Pons (tissue), 1 donor: ENCODE measurements around the gene NTRK3.

Experiments used
- DNase-seq: peaks from one replicate; pipeline ENCODE4 v3.0.0-alpha.2; 2016; ENCODE audit warnings: low spot score

NTRK3 gene

GRCh38 chr15:88029696-88030095 lies 226.8 kb downstream of the NTRK3 start:
- no peak for DNase-seq

GRCh38 chr15:88028024-88028423 lies 228.5 kb downstream of the NTRK3 start:
- DNase-seq: no peak

- DNase-seq: no peak
Observed at GRCh38 chr15:88023914-88024313, 232.6 kb downstream of the NTRK3 start.

GRCh38 chr15:88022716-88023115 lies 233.8 kb downstream of the NTRK3 start:
- no peak for DNase-seq

GRCh38 chr15:88021601-88022000 lies 234.9 kb downstream of the NTRK3 start:
- no peak for DNase-seq

DNA sequence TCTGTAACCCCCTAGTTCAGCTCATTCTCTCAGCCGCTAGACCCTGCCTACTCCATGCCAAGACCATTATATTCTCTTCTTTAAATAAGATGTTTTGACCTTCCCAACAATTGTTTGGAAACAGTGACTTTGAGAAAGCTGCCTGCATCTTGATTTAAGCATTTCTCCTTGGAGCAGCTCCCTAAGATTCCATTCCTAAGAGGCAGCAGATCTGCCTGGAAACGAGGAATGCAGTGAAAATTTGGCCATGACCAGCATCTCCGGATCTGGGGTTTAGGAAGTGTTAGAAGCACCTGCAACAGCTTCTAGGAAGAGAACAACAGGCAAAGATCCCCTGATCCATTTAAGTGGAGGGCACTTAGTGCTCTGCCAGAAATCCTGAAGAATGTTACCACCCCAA lies 235.7 kb downstream of the NTRK3 start:
- DNase-seq: no peak

DNA sequence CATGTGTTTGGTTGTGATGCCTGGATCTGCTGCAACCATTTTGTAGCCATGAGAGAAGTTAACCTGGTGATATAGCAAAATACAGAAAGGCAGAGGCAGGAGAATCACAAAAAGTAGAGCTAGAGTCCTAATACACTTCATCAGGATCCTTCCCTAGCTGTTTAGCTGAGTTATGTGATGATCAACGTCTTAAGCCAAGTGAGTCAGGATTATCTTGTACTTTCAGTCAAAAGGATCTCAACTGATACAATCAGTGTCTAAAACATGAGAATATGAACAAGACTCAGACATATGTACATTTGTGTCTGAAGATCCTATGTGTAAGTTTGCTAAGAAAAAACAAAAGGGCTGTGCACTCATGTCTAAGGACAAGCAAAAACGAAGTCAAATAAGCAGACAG lies 236.9 kb downstream of the NTRK3 start:
- no peak for DNase-seq

DNA sequence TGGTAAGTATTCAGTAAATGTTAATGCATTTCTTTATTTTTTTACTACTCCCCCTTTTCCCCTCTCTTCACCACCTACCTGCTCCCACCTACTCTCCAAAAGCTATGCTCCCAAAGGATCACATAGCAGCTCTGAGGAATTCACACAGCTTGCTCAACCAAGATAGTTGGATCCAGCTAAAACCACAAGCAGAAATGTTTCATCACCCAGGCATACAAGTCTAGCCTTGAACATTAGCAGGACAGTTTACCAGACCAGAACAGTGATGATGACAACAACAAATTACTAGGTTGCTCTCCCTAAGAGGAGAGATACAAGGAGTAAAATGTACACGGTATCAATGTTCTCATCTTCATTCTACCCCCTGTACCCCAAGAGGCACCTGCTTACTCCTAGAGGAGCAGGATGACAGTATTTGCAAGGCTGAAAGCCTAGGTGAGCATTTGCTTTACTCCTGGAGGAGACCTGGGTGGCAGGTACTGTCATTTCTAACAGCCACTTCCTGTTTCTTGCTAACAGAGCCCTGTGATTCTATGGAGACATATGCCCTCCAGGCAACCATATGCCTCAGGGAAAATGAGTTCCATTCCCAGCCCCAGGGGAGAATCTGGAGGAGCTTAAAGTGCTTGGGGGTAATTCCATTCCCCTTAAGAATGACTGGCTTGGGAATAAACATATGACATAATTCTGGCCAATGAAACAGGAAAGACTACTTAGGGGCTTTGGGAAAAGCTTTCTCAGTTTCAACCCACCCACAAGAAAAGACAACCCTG lies 237.5 kb downstream of the NTRK3 start:
- DNase-seq: no peak

GRCh38 chr15:88017753-88018152 lies 238.8 kb downstream of the NTRK3 start:
- no peak for DNase-seq

- no peak for DNase-seq
Observed at GRCh38 chr15:88016406-88016805, 240.1 kb downstream of the NTRK3 start.

DNA sequence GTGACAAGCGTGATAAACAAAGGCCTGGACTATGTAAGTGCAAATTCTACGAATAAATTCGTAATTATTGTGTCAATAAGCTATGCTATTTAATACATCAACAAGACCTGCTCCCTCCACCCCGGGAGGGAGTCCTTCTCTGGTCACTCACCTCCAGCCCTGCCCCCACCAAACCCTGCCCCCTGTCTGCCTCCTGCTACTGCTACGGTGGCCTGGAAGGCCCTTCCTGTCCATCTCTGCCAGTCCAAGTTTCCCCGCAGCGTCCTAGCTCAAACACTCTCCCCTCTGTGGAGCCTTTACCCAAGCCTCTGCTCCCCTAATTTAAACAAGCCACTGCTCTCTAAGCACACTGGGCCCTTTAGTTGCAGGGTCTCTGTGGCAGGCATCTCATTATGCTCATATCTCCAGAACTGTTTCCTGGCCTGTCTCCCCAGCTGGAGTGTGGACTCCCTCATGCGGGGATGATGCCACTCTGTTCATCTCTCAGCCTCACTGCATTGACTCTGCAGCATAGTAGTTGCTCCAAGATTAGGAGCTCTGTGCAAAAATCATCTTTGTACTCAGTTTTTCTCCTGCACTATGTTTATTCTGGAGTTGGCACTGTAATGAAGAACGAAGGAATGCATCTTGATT lies 241.2 kb downstream of the NTRK3 start:
- DNase-seq: peak; percentile 35

- no peak for DNase-seq
Observed at GRCh38 chr15:88014454-88015160, 241.9 kb downstream of the NTRK3 start.

- DNase-seq: no peak
Observed at GRCh38 chr15:88013111-88013510, 243.4 kb downstream of the NTRK3 start.

- DNase-seq: no peak
Observed at GRCh38 chr15:88012688-88013087, 243.9 kb downstream of the NTRK3 start.

- DNase-seq: peak; percentile 27
Observed at GRCh38 chr15:88012233-88012632, 244.3 kb downstream of the NTRK3 start.

DNA sequence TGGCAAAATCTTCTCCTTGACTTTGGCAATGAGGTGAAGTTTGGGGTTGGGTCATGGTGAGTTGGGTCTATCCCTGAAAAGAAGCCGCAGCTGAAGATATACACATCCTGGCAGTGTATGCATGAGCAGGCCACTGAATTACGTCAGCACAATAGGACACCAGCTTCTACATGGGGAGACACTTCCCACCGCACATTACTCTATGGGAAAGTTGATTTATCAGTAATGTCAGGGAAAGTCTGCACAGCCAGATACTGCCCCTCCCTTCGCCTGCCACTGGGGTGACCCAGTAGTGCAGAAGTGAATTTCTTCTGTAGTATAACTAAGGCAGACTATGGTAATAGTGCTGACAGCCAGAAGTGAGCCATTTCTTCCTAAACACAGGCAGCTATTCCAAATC lies 245.0 kb downstream of the NTRK3 start:
- DNase-seq: no peak

DNA sequence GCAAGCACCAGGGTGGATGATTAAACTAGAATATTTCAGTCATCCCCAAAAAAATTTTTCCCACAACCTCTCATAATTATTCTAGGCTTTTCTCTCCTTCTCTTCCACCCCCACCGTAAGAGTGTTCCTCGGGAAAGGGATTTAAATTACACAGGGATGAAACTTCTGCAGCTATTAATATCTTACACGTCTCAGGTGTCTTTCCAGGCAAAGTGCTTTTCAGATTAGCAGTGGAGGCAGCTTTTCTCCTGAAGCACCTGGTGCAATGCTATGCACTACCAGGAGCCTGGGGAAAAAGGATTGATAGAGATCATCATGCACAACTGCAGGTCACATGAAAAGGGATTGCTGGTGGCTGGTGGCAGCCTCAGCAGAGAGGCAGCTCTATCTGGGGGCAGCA lies 250.4 kb downstream of the NTRK3 start:
- DNase-seq: no peak

- no peak for DNase-seq
Observed at GRCh38 chr15:88004399-88004798, 252.1 kb downstream of the NTRK3 start.

DNA sequence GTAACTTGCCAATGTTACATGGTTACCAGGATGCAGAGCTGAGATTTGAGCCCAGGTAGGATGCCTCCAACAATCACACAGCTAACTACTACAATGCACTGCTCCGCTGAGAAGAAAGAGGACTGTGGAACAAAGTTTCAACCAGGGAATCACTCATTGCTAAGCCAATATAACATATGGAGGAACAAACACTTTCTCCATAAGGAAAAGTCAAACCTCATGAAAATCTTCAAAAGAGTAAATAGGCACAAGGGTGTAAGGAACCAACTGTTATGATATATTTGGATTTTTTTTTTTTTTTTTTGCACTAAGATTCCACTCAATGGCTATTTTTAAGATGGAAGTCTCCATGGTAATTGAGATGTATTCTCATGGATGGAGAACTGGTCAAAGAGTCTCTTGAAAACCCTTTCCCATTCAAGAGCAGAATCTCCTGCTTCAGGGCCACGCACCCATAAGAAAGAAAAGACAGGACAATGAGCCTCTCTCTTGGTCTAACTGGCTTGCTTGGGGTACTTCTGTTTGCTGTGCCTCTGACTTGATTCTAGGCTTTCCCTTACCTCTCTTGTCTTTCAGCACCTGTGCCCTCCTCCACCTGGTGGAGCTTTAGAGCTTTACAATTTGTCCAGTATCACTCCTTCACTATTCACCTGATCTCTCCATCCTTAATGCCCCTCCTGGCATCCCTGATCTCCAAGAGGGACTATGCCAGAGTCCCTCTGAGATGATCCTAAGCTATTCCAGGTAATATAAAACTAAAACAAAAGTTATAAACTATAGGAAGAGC lies 252.8 kb downstream of the NTRK3 start:
- no peak for DNase-seq

GRCh38 chr15:88002706-88003105 lies 253.8 kb downstream of the NTRK3 start:
- no peak for DNase-seq

DNA sequence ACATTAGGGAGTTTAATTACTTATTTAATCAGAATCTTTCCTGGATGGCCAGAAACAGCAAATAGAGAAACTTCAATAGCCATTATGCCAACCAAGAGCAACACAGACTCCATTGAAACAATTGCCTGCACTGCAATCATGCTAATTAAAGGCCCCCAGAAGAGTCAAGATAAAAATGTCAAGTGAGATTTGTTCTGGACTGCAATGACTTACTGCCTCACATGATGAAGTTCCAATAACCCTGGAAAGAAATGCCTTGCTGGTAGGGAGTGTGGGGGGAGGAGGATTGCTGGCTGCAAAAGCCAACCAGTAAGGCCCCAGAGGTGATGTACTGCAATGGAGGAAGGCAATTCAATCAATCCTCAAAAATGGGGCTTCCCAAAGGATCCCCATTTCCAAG lies 257.9 kb downstream of the NTRK3 start:
- DNase-seq: no peak

GRCh38 chr15:87986776-87987175 lies 269.8 kb downstream of the NTRK3 start:
- no peak for DNase-seq
